Measurements from ENCODE around the gene ASTN2. TPM values are rescaled to one million over a fixed set of nuclear protein-coding genes. Genes with fewer than 3 reads are reported as not detected.

The ASTN2 gene
- total and polyA plus RNA-seq, 4 donors, result 0.57 to 2.9 (median 1.4) TPM

- no peak for TF ChIP-seq GABPA (IDR thresholded peaks at IDR 0.05 in 1 of 2, conservative IDR thresholded peaks at IDR 0.05 in 1 of 2)
Observed at GRCh38 chr9:116574027-116574679, 840.7 kb downstream of the ASTN2 start (continued).

- Histone ChIP-seq H3K4me3 (ENCODE audit: low read depth in 1 of 3, low read length in 3 of 3) (no peak overlapping the region), H3K4me1 (ENCODE audit: control insufficient read depth in 4 of 4, insufficient read depth in 4 of 4, low read length in 3 of 4) (peaks cover 2 to 48% (median 24%) of the 10 kb centered on the region in 4 donors), H3K9me3 (ENCODE audit: control insufficient read depth in 4 of 4, low read length in 3 of 4) (no peaks in the 10 kb centered on the region), H3K27me3 (ENCODE audit: control insufficient read depth in 4 of 4, insufficient read depth in 4 of 4, low read length in 3 of 4) (no peaks in the 10 kb centered on the region), H3K9ac (ENCODE audit: low read depth in 1 of 2, low read length in 2 of 2) (no peak overlapping the region), H3K27ac (ENCODE audit: low read depth in 1 of 2, low read length in 2 of 2) (no peak overlapping the region), H3K36me3 (ENCODE audit: control insufficient read depth in 4 of 4, insufficient read depth in 3 of 4, low read depth in 1 of 4, low read length in 3 of 4) (no peaks in the 10 kb centered on the region)
- WGBS, result 29% methylated on average over 12 of the region's 12 CpGs
- peak; percentile 82 for DNase-seq (ENCODE audit: low spot score)
- TF ChIP-seq NR2F2 (IDR thresholded peaks at IDR 0.05) (peak; percentile 70), RAD21 (IDR thresholded peaks at IDR 0.05) (peak; percentile 100), HNF4A (conservative IDR thresholded peaks at IDR 0.05) (peak; percentile 58 to 67), YY1 (IDR thresholded peaks at IDR 0.05) (no peak), RXRA (IDR thresholded peaks at IDR 0.05) (peak; percentile 53), GABPA (IDR thresholded peaks at IDR 0.05 in 1 of 2, conservative IDR thresholded peaks at IDR 0.05 in 1 of 2) (no peak), TAF1 (conservative IDR thresholded peaks at IDR 0.05) (no peak)
- TF ChIP-seq, protein P1, sequence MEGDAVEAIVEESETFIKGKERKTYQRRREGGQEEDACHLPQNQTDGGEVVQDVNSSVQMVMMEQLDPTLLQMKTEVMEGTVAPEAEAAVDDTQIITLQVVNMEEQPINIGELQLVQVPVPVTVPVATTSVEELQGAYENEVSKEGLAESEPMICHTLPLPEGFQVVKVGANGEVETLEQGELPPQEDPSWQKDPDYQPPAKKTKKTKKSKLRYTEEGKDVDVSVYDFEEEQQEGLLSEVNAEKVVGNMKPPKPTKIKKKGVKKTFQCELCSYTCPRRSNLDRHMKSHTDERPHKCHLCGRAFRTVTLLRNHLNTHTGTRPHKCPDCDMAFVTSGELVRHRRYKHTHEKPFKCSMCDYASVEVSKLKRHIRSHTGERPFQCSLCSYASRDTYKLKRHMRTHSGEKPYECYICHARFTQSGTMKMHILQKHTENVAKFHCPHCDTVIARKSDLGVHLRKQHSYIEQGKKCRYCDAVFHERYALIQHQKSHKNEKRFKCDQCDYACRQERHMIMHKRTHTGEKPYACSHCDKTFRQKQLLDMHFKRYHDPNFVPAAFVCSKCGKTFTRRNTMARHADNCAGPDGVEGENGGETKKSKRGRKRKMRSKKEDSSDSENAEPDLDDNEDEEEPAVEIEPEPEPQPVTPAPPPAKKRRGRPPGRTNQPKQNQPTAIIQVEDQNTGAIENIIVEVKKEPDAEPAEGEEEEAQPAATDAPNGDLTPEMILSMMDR (IDR thresholded peaks at IDR 0.05; ENCODE audit: low read depth, low read length, missing input control), result peak; percentile 92
Observed at GRCh38 chr9:116572095-116572748, 842.6 kb downstream of the ASTN2 start.

- Histone ChIP-seq H3K4me1 (ENCODE audit: control insufficient read depth in 4 of 4, insufficient read depth in 4 of 4, low read length in 3 of 4) (peaks cover 5 to 52% (median 24%) of the 10 kb centered on the region in 4 donors), H3K27ac (ENCODE audit: low read depth in 1 of 2, low read length in 2 of 2) (no peak overlapping the region), H3K4me3 (ENCODE audit: low read depth in 1 of 3, low read length in 3 of 3) (no peak overlapping the region), H3K27me3 (ENCODE audit: control insufficient read depth in 4 of 4, insufficient read depth in 4 of 4, low read length in 3 of 4) (no peaks in the 10 kb centered on the region), H3K9me3 (ENCODE audit: control insufficient read depth in 4 of 4, low read length in 3 of 4) (no peaks in the 10 kb centered on the region), H3K9ac (ENCODE audit: low read depth in 1 of 2, low read length in 2 of 2) (no peak overlapping the region), H3K36me3 (ENCODE audit: control insufficient read depth in 4 of 4, insufficient read depth in 3 of 4, low read depth in 1 of 4, low read length in 3 of 4) (no peaks in the 10 kb centered on the region)
- 65% methylated on average over 5 of the region's 5 CpGs for WGBS
- TF ChIP-seq FOXA2 (IDR thresholded peaks at IDR 0.05) (no peak), ZBTB33 (IDR thresholded peaks at IDR 0.05) (no peak), MAX (IDR thresholded peaks at IDR 0.05) (peak; percentile 51), RXRA (IDR thresholded peaks at IDR 0.05) (no peak), EGR1 (IDR thresholded peaks at IDR 0.05; ENCODE audit: low read depth in 2 of 2) (no peak), ATF3 (IDR thresholded peaks at IDR 0.05) (peak; percentile 70), NR2F2 (IDR thresholded peaks at IDR 0.05) (no peak), HNF4G (IDR thresholded peaks at IDR 0.05) (no peak), JUND (IDR thresholded peaks at IDR 0.05) (no peak), FOXA1 (IDR thresholded peaks at IDR 0.05) (no peak), YY1 (IDR thresholded peaks at IDR 0.05) (peak; percentile 43), TAF1 (conservative IDR thresholded peaks at IDR 0.05) (no peak), RAD21 (IDR thresholded peaks at IDR 0.05) (peak in 1 of 2 donors; percentile 9), GABPA (IDR thresholded peaks at IDR 0.05 in 1 of 2, conservative IDR thresholded peaks at IDR 0.05 in 1 of 2) (no peak), HNF4A (conservative IDR thresholded peaks at IDR 0.05) (peak; percentile 38 to 44), SP1 (IDR thresholded peaks at IDR 0.05) (no peak)
- TF ChIP-seq, protein P1 (IDR thresholded peaks at IDR 0.05; ENCODE audit: low read depth, low read length, missing input control), result no peak
- TF ChIP-seq, protein P2, sequence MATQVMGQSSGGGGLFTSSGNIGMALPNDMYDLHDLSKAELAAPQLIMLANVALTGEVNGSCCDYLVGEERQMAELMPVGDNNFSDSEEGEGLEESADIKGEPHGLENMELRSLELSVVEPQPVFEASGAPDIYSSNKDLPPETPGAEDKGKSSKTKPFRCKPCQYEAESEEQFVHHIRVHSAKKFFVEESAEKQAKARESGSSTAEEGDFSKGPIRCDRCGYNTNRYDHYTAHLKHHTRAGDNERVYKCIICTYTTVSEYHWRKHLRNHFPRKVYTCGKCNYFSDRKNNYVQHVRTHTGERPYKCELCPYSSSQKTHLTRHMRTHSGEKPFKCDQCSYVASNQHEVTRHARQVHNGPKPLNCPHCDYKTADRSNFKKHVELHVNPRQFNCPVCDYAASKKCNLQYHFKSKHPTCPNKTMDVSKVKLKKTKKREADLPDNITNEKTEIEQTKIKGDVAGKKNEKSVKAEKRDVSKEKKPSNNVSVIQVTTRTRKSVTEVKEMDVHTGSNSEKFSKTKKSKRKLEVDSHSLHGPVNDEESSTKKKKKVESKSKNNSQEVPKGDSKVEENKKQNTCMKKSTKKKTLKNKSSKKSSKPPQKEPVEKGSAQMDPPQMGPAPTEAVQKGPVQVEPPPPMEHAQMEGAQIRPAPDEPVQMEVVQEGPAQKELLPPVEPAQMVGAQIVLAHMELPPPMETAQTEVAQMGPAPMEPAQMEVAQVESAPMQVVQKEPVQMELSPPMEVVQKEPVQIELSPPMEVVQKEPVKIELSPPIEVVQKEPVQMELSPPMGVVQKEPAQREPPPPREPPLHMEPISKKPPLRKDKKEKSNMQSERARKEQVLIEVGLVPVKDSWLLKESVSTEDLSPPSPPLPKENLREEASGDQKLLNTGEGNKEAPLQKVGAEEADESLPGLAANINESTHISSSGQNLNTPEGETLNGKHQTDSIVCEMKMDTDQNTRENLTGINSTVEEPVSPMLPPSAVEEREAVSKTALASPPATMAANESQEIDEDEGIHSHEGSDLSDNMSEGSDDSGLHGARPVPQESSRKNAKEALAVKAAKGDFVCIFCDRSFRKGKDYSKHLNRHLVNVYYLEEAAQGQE (IDR thresholded peaks at IDR 0.05), result no peak
- DNase-seq (ENCODE audit: low spot score), result no peak
Observed at GRCh38 chr9:116569111-116569510, 845.7 kb downstream of the ASTN2 start.

All from liver (tissue), 9 donors.